Sigmoid colon (tissue), 7 donors: Measurements from ENCODE around the gene CEP104. TPM values are rescaled to one million over a fixed set of nuclear protein-coding genes. Genes with fewer than 3 reads are reported as not detected.

ENCODE experiments used
- DNase-seq: peaks from one replicate; pipeline ENCODE4 v3.0.0-alpha.2; 2019
- H3K27ac ChIP-seq, 4 donors: fragments of 200-600 bp; sonication (generic); one replicate each; pipeline ENCODE4 v1.5.1; 2016 to 2019; ENCODE audit warnings: mild to moderate bottlenecking in 1 of 4
- H3K27me3 ChIP-seq, 3 donors: fragments of 200-600 bp; sonication (generic); one replicate each; pipeline ENCODE4 v1.5.1; 2019; ENCODE audit warnings: mild to moderate bottlenecking in 1 of 3
- H3K36me3 ChIP-seq, 4 donors: fragments of 200-600 bp; sonication (generic); one replicate each; pipeline ENCODE4 v1.5.1; 2016 to 2019
- H3K4me1 ChIP-seq, 4 donors: fragments of 200-600 bp; sonication (generic); one replicate each; pipeline ENCODE4 v1.5.1; 2017 to 2019
- H3K4me3 ChIP-seq, 4 donors: fragments of 200-600 bp; sonication (generic); one replicate each; pipeline ENCODE4 v1.5.1; 2017 to 2019; ENCODE audit warnings: mild to moderate bottlenecking in 2 of 4, moderate library complexity in 1 of 4
- H3K9me3 ChIP-seq, 4 donors: fragments of 200-600 bp in 3 of 4; sonication (generic) in 3 of 4; one replicate each; pipeline versions ENCODE4 v1.5.1 to v1.6.1; 2013 to 2019
- CTCF ChIP-seq, 4 experiments: fragments of 450-650 bp in 3 of 4; fragments of 200-600 bp in 1 of 4; IDR thresholded peaks; one replicate each; pipeline ENCODE4 v1.5.1; 2016 to 2019; ENCODE audit warnings: antibody characterized with exemption in 4 of 4, mild to moderate bottlenecking in 3 of 4, moderate library complexity in 2 of 4
- EP300 ChIP-seq, 4 donors: sonication (generic); formaldehyde crosslinking; IDR thresholded peaks; one replicate each; pipeline ENCODE4 v1.6.1; 2017; ENCODE audit warnings: antibody characterized with exemption in 4 of 4
- POLR2A ChIP-seq, 2 donors: fragments of 450-650 bp; IDR thresholded peaks; one replicate each; pipeline ENCODE4 v1.6.1; 2016; ENCODE audit warnings: antibody characterized with exemption in 2 of 2, mild to moderate bottlenecking in 2 of 2, moderate library complexity in 2 of 2
- POLR2AphosphoS5 ChIP-seq, 4 donors: sonication (generic); formaldehyde crosslinking; IDR thresholded peaks; one replicate each; pipeline ENCODE4 v1.6.1; 2017; ENCODE audit warnings: antibody characterized with exemption in 4 of 4
- WGBS, 2 donors: extraction: QIAGEN DNeasy Blood & Tissue Kit; methylation state at CpG; one replicate each; pipeline ENCODE4 v1.1.7; 2013; 5-methylcytosine and 5-hydroxymethylcytosine counted together
- intact Hi-C: fragments of 100-400 bp; cut with DNase I; formaldehyde crosslinking; loops from one replicate; pipeline ENCODE4 v1.15.1; 2023
- polyA plus RNA-seq, 3 donors: library from polyadenylated mRNA; stranded (reverse); fragments of 200-250 nt; gene quantifications; one replicate each; pipeline ENCODE4 v1.2.3, GENCODE V29; 2013
- total RNA-seq, 4 donors: library from RNA; depleted of rRNA; stranded (reverse); fragments of >200 nt; gene quantifications; one replicate each; pipeline ENCODE4 v1.1.0, GENCODE V29; 2016
- donor health status: healthy with polysubstance abuse.
- donor health status: Bipolar disorder and iron deficiency.
- donor health status: healthy.

Gene CEP104
- total and polyA plus RNA-seq, 7 donors = 12.0 to 32.5 (median 21.6) TPM

- Histone ChIP-seq H3K4me1 (no peaks in the 10 kb centered on the region), H3K36me3 (peaks cover 12 to 90% (median 41%) of the 10 kb centered on the region in 4 donors)
Measured at GRCh38 chr1:3822421-3822820, 34.6 kb downstream of the CEP104 start.

GRCh38 chr1:3821908-3822307, 35.1 kb downstream of the CEP104 start:
- TF ChIP-seq POLR2A (IDR thresholded peaks at IDR 0.05) = no peak
- no peak for TF ChIP-seq EP300 (IDR thresholded peaks at IDR 0.05)
- no peak for TF ChIP-seq POLR2AphosphoS5 (IDR thresholded peaks at IDR 0.05)
- TF ChIP-seq CTCF (IDR thresholded peaks at IDR 0.05) = no peak
- Histone ChIP-seq H3K36me3 (peaks cover 12 to 88% (median 37%) of the 10 kb centered on the region in 4 donors), H3K27ac (no peak overlapping the region), H3K4me3 (no peak overlapping the region), H3K9me3 (no peaks in the 10 kb centered on the region), H3K27me3 (no peaks in the 10 kb centered on the region), H3K4me1 (no peaks in the 10 kb centered on the region)
- WGBS, 2 donors = 91 to 95% methylated on average over 15 of the region's 15 CpGs
- intact Hi-C loops = no loop called here
- peak; percentile 26 for DNase-seq

More at GRCh38 chr1:3822421-3822820, 34.6 kb downstream of the CEP104 start:
- TF ChIP-seq POLR2A (IDR thresholded peaks at IDR 0.05) (no peak), CTCF (IDR thresholded peaks at IDR 0.05) (no peak), POLR2AphosphoS5 (IDR thresholded peaks at IDR 0.05) (no peak), EP300 (IDR thresholded peaks at IDR 0.05) (no peak)
- intact Hi-C loops = no loop called here
- Histone ChIP-seq H3K27me3 (no peaks in the 10 kb centered on the region), H3K27ac (no peak overlapping the region), H3K9me3 (no peaks in the 10 kb centered on the region), H3K4me3 (no peak overlapping the region)
- peak; percentile 19 for DNase-seq
- 89 to 94% methylated on average over 16 of the region's 16 CpGs for WGBS, 2 donors

- intact Hi-C loops = no loop called here
- no peaks in the 10 kb centered on the region for H3K4me1 ChIP-seq
- peak; percentile 45 for DNase-seq
- H3K36me3 ChIP-seq = peaks cover 12 to 88% (median 37%) of the 10 kb centered on the region in 4 donors
- no peak overlapping the region for H3K4me3 ChIP-seq
- 89 to 93% methylated on average over 13 of the region's 13 CpGs for WGBS, 2 donors
- no peak for TF ChIP-seq POLR2AphosphoS5 (IDR thresholded peaks at IDR 0.05)
- TF ChIP-seq EP300 (IDR thresholded peaks at IDR 0.05) = no peak
- no peak for TF ChIP-seq POLR2A (IDR thresholded peaks at IDR 0.05)
- TF ChIP-seq CTCF (IDR thresholded peaks at IDR 0.05) = no peak
- no peaks in the 10 kb centered on the region for H3K27me3 ChIP-seq
- no peaks in the 10 kb centered on the region for H3K9me3 ChIP-seq
- no peak overlapping the region for H3K27ac ChIP-seq
Measured at GRCh38 chr1:3821447-3821846, 35.6 kb downstream of the CEP104 start.

- peak; percentile 37 for DNase-seq
- H3K4me3 ChIP-seq = no peak overlapping the region
- H3K27ac ChIP-seq = no peak overlapping the region
- H3K9me3 ChIP-seq = no peaks in the 10 kb centered on the region
- no peaks in the 10 kb centered on the region for H3K27me3 ChIP-seq
- H3K36me3 ChIP-seq = peaks cover 12 to 88% (median 39%) of the 10 kb centered on the region in 4 donors
- intact Hi-C loops = no loop called here
- no peaks in the 10 kb centered on the region for H3K4me1 ChIP-seq
- no peak for TF ChIP-seq POLR2A (IDR thresholded peaks at IDR 0.05)
- no peak for TF ChIP-seq CTCF (IDR thresholded peaks at IDR 0.05)
- no peak for TF ChIP-seq POLR2AphosphoS5 (IDR thresholded peaks at IDR 0.05)
- 92% methylated on average over 6 of the region's 6 CpGs for WGBS, 2 donors
Measured at GRCh38 chr1:3821004-3821403, 36.0 kb downstream of the CEP104 start.

- no peak for TF ChIP-seq CTCF (IDR thresholded peaks at IDR 0.05)
- TF ChIP-seq POLR2AphosphoS5 (IDR thresholded peaks at IDR 0.05) = no peak
- TF ChIP-seq EP300 (IDR thresholded peaks at IDR 0.05) = no peak
- no peak for TF ChIP-seq POLR2A (IDR thresholded peaks at IDR 0.05)
- Histone ChIP-seq H3K4me1 (no peaks in the 10 kb centered on the region), H3K36me3 (peaks cover 12 to 88% (median 38%) of the 10 kb centered on the region in 4 donors), H3K9me3 (no peaks in the 10 kb centered on the region), H3K4me3 (no peak overlapping the region), H3K27me3 (no peaks in the 10 kb centered on the region), H3K27ac (no peak overlapping the region)
- WGBS, 2 donors = 93 to 94% methylated on average over 8 of the region's 8 CpGs
- intact Hi-C loops = no loop called here
- DNase-seq = peak; percentile 25
Measured at GRCh38 chr1:3820316-3820715, 36.7 kb downstream of the CEP104 start.
